NCI-H748 treated with DMSO at 0.1 percent for 48 hours (cell line): ENCODE measurements around the gene NTRK3.
A peak's percentile ranks its signal among the peaks of the same experiment; 100 is the strongest.

Experiments used
- DNase-seq: peaks from one replicate; lab custom pipeline; 2025; lab: John Stamatoyannopoulos, UW

The NTRK3 gene

GRCh38 chr15:88120026-88120425 lies 136.5 kb downstream of the NTRK3 start:
- DNase-seq, result no peak

GRCh38 chr15:88118741-88119140 lies 137.8 kb downstream of the NTRK3 start:
- no peak for DNase-seq

GRCh38 chr15:88118035-88118434 lies 138.5 kb downstream of the NTRK3 start:
- no peak for DNase-seq

- DNase-seq, result no peak
These were observed 140.9 kb downstream of the NTRK3 start for GRCh38 chr15:88115486-88116152.

- no peak for DNase-seq
These were observed 142.8 kb downstream of the NTRK3 start for GRCh38 chr15:88113613-88114308.

GRCh38 chr15:88108991-88109390 lies 147.5 kb downstream of the NTRK3 start:
- peak; percentile 23 for DNase-seq

GRCh38 chr15:88108477-88108876 lies 148.1 kb downstream of the NTRK3 start:
- no peak for DNase-seq

- DNase-seq, result no peak
These were observed 150.5 kb downstream of the NTRK3 start for GRCh38 chr15:88106074-88106473.

- no peak for DNase-seq
These were observed 152.2 kb downstream of the NTRK3 start for GRCh38 chr15:88104357-88104756.

GRCh38 chr15:88100181-88100580 lies 156.4 kb downstream of the NTRK3 start:
- DNase-seq, result no peak

- DNase-seq, result no peak
These were observed 158.2 kb downstream of the NTRK3 start for GRCh38 chr15:88098361-88098760.

- no peak for DNase-seq
These were observed 165.0 kb downstream of the NTRK3 start for GRCh38 chr15:88091444-88092016.

- DNase-seq, result no peak
These were observed 166.0 kb downstream of the NTRK3 start for GRCh38 chr15:88090481-88091011.

- DNase-seq, result no peak
These were observed 166.8 kb downstream of the NTRK3 start for GRCh38 chr15:88089731-88090130.

- DNase-seq, result no peak
These were observed 167.4 kb downstream of the NTRK3 start for GRCh38 chr15:88089024-88089620.

GRCh38 chr15:88083811-88084760 lies 172.5 kb downstream of the NTRK3 start:
- DNase-seq, result no peak

- DNase-seq, result no peak
These were observed 175.9 kb downstream of the NTRK3 start for GRCh38 chr15:88080616-88081015.

GRCh38 chr15:88077296-88078020 lies 179.1 kb downstream of the NTRK3 start:
- no peak for DNase-seq

GRCh38 chr15:88076328-88076727 lies 180.2 kb downstream of the NTRK3 start:
- DNase-seq, result no peak

- no peak for DNase-seq
These were observed 181.4 kb downstream of the NTRK3 start for GRCh38 chr15:88075102-88075501.

- no peak for DNase-seq
These were observed 182.2 kb downstream of the NTRK3 start for GRCh38 chr15:88074386-88074785.
